Measurements from ENCODE around the gene PRR30. TPM values are rescaled to one million over a fixed set of nuclear protein-coding genes. Genes with fewer than 3 reads are reported as not detected.
A peak's percentile ranks its signal among the peaks of the same experiment; 100 is the strongest.

PRR30 gene
- total and polyA plus RNA-seq, 5 experiments from 2014 or later, result not detected

DNA sequence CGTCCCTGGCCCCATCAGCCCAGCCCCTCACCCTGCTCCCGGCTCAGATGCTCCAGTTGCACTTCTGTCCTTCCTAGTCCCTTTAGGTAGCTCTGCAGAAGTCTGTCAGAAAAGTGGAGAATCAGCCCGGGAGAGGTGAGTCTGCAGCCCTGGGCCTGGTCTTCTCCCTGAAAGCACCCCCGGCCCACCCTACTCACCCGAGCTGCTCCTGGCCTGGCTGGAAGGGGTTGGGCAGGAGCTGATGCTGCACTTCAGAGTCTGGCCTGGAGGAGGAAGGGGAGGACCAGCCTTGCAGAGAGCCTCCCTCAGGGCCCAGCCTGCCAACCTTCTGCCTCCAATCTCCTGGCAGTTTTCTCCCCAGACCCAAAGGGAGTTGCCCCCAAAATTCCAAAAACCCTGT, 36.9 kb downstream of the PRR30 start:
- H3K27me3 Mint-ChIP-seq, result peaks cover 0 to 15% (median 6%) of the 10 kb centered on the region in 5 donors
- H3K9me3 Mint-ChIP-seq, result no peaks in the 10 kb centered on the region
- peak overlapping the region in 1 of 10 donors; percentile 84 for H3K27ac Mint-ChIP-seq
- no peak overlapping the region for H3K4me3 Mint-ChIP-seq
- ATAC-seq, result no peak
- H3K36me3 Mint-ChIP-seq, result no peaks in the 10 kb centered on the region
- DNase-seq, result no peak
- POLR2A ChIA-PET, result interaction anchor here (0.5 to 1.2 kb wide), 2 partner anchors 10 to 16 kb away, joined by 3 read pairs; partner anchors contain the start of gene KHK
- peaks cover 0 to 2% (median 0%) of the 10 kb centered on the region in 4 donors for H3K4me1 Mint-ChIP-seq

DNA sequence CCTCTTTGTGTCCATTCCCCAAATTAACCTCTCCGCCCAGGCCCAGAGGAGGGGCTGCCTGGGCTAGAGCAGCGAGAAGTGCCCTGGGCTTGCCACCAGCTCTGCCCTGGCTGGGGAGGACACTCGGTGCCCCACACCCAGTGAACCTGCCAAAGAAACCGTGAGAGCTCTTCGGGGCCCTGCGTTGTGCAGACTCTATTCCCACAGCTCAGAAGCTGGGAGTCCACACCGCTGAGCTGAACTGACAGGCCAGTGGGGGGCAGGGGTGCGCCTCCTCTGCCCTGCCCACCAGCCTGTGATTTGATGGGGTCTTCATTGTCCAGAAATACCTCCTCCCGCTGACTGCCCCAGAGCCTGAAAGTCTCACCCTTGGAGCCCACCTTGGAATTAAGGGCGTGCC, 39.2 kb downstream of the PRR30 start:
- ATAC-seq, result no peak
- POLR2A ChIA-PET, result interaction anchor here (0.6 kb wide), 2 partner anchors 16 to 230 kb away, joined by 4 to 5 read pairs; no protein-coding TSS in a partner anchor
- peak in 1 of 10 donors; percentile 50 for DNase-seq
- H3K27me3 Mint-ChIP-seq, result peaks cover 0 to 7% (median 2%) of the 10 kb centered on the region in 5 donors
- H3K4me3 Mint-ChIP-seq, result no peak overlapping the region
- no peak overlapping the region for H3K27ac Mint-ChIP-seq
- peaks cover 4 to 17% (median 12%) of the 10 kb centered on the region in 4 donors for H3K4me1 Mint-ChIP-seq
- no peaks in the 10 kb centered on the region for H3K9me3 Mint-ChIP-seq
- no peaks in the 10 kb centered on the region for H3K36me3 Mint-ChIP-seq

- POLR2A ChIA-PET, result interaction anchor here (0.5 to 0.6 kb wide), 2 partner anchors 26 to 231 kb away, joined by 3 to 4 read pairs; no protein-coding TSS in a partner anchor
- H3K27ac Mint-ChIP-seq, result no peak overlapping the region
- H3K27me3 Mint-ChIP-seq, result peaks cover 0 to 5% (median 0%) of the 10 kb centered on the region in 5 donors
- no peak overlapping the region for H3K4me3 Mint-ChIP-seq
- H3K4me1 Mint-ChIP-seq, result peaks cover 3 to 17% (median 12%) of the 10 kb centered on the region in 4 donors
- ATAC-seq, result no peak
- DNase-seq, result peak in 1 of 10 donors; percentile 50
- no peaks in the 10 kb centered on the region for H3K9me3 Mint-ChIP-seq
- H3K36me3 Mint-ChIP-seq, result no peaks in the 10 kb centered on the region
Measured at GRCh38 chr2:27099334-27099955, 39.8 kb downstream of the PRR30 start.

DNA sequence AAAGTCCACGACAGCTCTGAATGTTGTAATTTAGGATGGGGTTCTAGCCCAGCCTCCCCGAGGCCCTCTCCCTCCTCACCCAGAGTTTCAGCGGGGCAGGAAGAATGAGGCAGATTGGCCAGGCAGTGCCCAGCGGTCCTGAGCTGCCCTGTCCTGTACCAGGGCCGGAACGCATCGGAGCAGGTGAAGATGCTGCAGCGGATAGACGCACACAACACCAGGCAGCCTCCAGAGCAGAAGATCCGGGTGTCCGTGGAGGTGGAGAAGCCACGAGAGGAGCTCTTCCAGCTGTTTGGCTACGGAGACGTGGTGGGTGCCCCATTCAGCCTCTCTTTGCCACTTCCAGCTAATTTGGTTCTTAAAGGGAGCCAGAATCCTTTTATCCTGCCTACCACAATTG, 41.9 kb downstream of the PRR30 start:
- DNase-seq, result peak in 1 of 10 donors; percentile 57
- H3K27ac Mint-ChIP-seq, result no peak overlapping the region
- H3K9me3 Mint-ChIP-seq, result no peaks in the 10 kb centered on the region
- ATAC-seq, result no peak
- no peaks in the 10 kb centered on the region for H3K27me3 Mint-ChIP-seq
- peak overlapping the region in 1 of 10 donors; percentile 19 for H3K4me3 Mint-ChIP-seq
- no peaks in the 10 kb centered on the region for H3K36me3 Mint-ChIP-seq
- POLR2A ChIA-PET, result no interaction called here
- H3K4me1 Mint-ChIP-seq, result peaks cover 3 to 17% (median 12%) of the 10 kb centered on the region in 4 donors

DNA sequence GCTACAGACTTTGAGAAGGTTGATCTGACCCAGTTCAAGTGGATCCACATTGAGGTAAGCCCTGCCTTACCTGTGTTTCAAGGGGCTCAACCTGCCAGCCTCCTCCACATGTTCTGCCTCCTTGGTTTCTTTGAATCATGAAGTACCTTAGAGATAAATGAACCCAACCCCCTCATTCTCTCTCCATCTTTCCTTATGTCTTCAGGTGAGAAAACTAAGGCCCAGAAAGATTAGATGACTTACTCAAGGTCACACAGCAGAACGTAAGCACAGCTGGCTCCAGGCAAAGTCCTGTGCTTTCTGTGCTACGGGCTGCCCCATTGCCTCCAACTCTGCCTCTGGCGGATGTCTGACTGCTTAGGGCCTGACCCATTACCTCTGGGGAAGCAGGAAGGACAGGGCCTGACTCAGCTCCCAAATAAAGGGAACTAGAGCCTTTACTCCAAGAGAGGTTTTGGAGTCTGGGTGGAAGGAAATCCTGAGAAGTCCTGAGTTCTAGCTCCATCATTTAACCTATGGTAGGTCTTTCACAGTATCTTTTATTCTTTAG, 42.4 kb downstream of the PRR30 start:
- H3K4me3 Mint-ChIP-seq, result peak overlapping the region in 3 of 10 donors; percentile 11 to 74 (median 19)
- H3K9me3 Mint-ChIP-seq, result no peaks in the 10 kb centered on the region
- ATAC-seq (no peak), DNase-seq (peak in 1 of 10 donors; percentile 14)
- H3K27ac Mint-ChIP-seq, result peak overlapping the region in 1 of 10 donors; percentile 62
- no peaks in the 10 kb centered on the region for H3K36me3 Mint-ChIP-seq
- POLR2A ChIA-PET, result no interaction called here
- H3K4me1 Mint-ChIP-seq, result peaks cover 3 to 17% (median 12%) of the 10 kb centered on the region in 4 donors
- H3K27me3 Mint-ChIP-seq, result no peaks in the 10 kb centered on the region

- DNase-seq (peak in 4 of 10 donors; percentile 34 to 62 (median 40)), ATAC-seq (peak; percentile 71 to 88)
- H3K4me3 Mint-ChIP-seq, result peak overlapping the region; percentile 20 to 82 (median 66)
- peaks cover 3 to 17% (median 13%) of the 10 kb centered on the region in 4 donors for H3K4me1 Mint-ChIP-seq
- POLR2A ChIA-PET, result interaction anchor here (0.6 to 0.8 kb wide), 2 partner anchors 9 to 63 kb away, joined by 3 to 4 read pairs; partner anchors contain the start of gene KHK
- H3K36me3 Mint-ChIP-seq, result peaks cover 0 to 1% (median 0%) of the 10 kb centered on the region in 3 donors
- H3K27ac Mint-ChIP-seq, result peak overlapping the region in 3 of 10 donors; percentile 51 to 79 (median 59)
- H3K9me3 Mint-ChIP-seq, result no peaks in the 10 kb centered on the region
- no peaks in the 10 kb centered on the region for H3K27me3 Mint-ChIP-seq
Measured at GRCh38 chr2:27095745-27096651, 43.2 kb downstream of the PRR30 start.

- Mint-ChIP-seq H3K36me3 (peaks cover 0 to 1% (median 0%) of the 10 kb centered on the region in 3 donors), H3K9me3 (no peaks in the 10 kb centered on the region), H3K4me3 (peak overlapping the region in 6 of 10 donors; percentile 52 to 75 (median 64)), H3K27ac (peak overlapping the region in 1 of 10 donors; percentile 79), H3K4me1 (peaks cover 3 to 17% (median 13%) of the 10 kb centered on the region in 4 donors), H3K27me3 (no peaks in the 10 kb centered on the region)
- DNase-seq (no peak), ATAC-seq (no peak)
- POLR2A ChIA-PET, result interaction anchor here (0.8 kb wide), 1 partner anchor 8 kb away, joined by 4 read pairs; the partner anchor contains the start of gene KHK
Measured at GRCh38 chr2:27095427-27095744, 43.8 kb downstream of the PRR30 start.

GRCh38 chr2:27094353-27094984, 44.7 kb downstream of the PRR30 start:
- Mint-ChIP-seq H3K9me3 (no peaks in the 10 kb centered on the region), H3K27me3 (no peaks in the 10 kb centered on the region), H3K4me3 (no peak overlapping the region), H3K27ac (peak overlapping the region in 1 of 10 donors; percentile 37), H3K4me1 (peaks cover 3 to 17% (median 15%) of the 10 kb centered on the region in 4 donors), H3K36me3 (peaks cover 0 to 1% (median 0%) of the 10 kb centered on the region in 3 donors)
- DNase-seq (peak in 1 of 10 donors; percentile 61), ATAC-seq (no peak)
- POLR2A ChIA-PET, result interaction anchor here (0.8 to 1.5 kb wide), 2 partner anchors 44 to 124 kb away, joined by 3 to 6 read pairs; partner anchors contain the start of gene AGBL5

DNA sequence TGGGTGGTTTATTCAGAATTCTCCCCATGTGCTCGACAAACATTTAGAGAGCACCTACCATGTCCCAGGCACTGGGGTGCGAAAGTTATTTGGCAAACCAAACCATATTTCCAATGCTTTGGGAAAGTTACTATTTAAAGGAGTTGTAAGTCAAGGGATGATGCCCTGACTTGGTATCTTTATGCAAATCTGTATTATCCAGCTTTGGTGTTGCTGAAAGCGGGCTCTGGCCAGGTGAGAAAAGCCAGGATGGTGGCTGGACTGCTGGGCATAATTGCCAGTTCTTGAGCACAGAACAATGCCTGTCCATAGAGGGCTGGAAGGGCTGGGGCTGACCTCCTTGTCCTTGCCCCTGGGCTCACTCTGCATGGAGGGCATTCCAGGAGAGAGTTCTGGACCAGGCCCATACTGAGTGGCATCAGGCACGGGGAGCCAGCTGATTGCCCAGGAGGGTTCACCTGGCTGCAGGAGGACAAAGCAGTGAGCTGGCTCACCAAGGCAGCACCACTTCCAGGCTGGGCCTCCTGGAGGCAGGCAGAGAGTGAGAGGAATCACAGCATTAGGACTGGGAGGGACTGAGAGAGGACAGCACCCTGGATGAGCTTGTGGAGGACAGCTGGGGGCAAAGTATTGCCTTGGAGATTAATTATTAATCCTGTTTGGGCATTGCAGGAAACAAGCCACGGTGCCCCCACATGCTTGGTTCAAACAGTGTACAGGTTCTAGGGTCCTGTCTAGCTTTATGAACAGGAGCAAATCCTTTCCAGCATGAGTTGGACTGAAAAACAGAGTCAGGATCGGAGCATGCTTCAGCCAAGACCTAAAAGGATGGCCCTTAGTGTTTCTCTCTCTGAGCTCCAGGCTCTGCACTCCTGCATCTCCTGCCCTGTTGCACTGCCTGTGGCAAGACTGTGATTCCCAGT, 45.5 kb downstream of the PRR30 start:
- POLR2A ChIA-PET, result interaction anchor here (0.5 to 1.5 kb wide), 3 partner anchors 20 to 124 kb away, joined by 3 to 6 read pairs (median 3); partner anchors contain the start of gene AGBL5
- peaks cover 3 to 17% (median 16%) of the 10 kb centered on the region in 4 donors for H3K4me1 Mint-ChIP-seq
- H3K27me3 Mint-ChIP-seq, result no peaks in the 10 kb centered on the region
- H3K9me3 Mint-ChIP-seq, result no peaks in the 10 kb centered on the region
- ATAC-seq (no peak), DNase-seq (peak in 1 of 10 donors; percentile 56)
- H3K4me3 Mint-ChIP-seq, result no peak overlapping the region
- peaks cover 0 to 1% (median 0%) of the 10 kb centered on the region in 3 donors for H3K36me3 Mint-ChIP-seq
- H3K27ac Mint-ChIP-seq, result no peak overlapping the region

GRCh38 chr2:27092696-27093429, 46.3 kb downstream of the PRR30 start:
- Mint-ChIP-seq H3K27me3 (no peaks in the 10 kb centered on the region), H3K9me3 (no peaks in the 10 kb centered on the region), H3K4me3 (no peak overlapping the region), H3K4me1 (peaks cover 3 to 18% (median 16%) of the 10 kb centered on the region in 4 donors), H3K36me3 (peaks cover 0 to 1% (median 0%) of the 10 kb centered on the region in 3 donors), H3K27ac (no peak overlapping the region)
- POLR2A ChIA-PET, result interaction anchor here (0.5 to 1.5 kb wide), 2 partner anchors 20 to 42 kb away, joined by 3 to 6 read pairs; partner anchors contain the start of gene AGBL5
- ATAC-seq, result no peak
- DNase-seq, result peak in 1 of 10 donors; percentile 45
